Right atrium auricular region (tissue), 2 donors: ENCODE measurements around the gene PSMF1. TPM values are rescaled to one million over a fixed set of nuclear protein-coding genes. Genes with fewer than 3 reads are reported as not detected.

Source experiments
- DNase-seq: peaks from one replicate; pipeline ENCODE4 v3.0.0-alpha.2; 2019; ENCODE audit warnings: low spot score
- H3K27ac ChIP-seq, 2 donors: fragments of 200-600 bp; sonication (generic); 1 replicate in 1 of 2; 2 replicates in 1 of 2; pipeline ENCODE4 v1.5.1; 2016 to 2019
- H3K27me3 ChIP-seq, 2 donors: fragments of 200-600 bp; sonication (generic); one replicate each; pipeline versions ENCODE4 v1.5.1 to v1.6.0; 2017 to 2019
- H3K36me3 ChIP-seq: fragments of 200-600 bp; sonication (generic); one replicate; pipeline ENCODE4 v1.5.1; 2016
- H3K4me1 ChIP-seq, 2 donors: fragments of 200-600 bp; sonication (generic); one replicate each; pipeline versions ENCODE4 v1.5.1 to v1.6.0; 2017 to 2019
- H3K4me3 ChIP-seq, 2 donors: fragments of 200-600 bp; sonication (generic); 1 replicate in 1 of 2; 2 replicates in 1 of 2; pipeline ENCODE4 v1.5.1; 2017 to 2019; ENCODE audit warnings: mild to moderate bottlenecking in 1 of 2, moderate library complexity in 1 of 2
- H3K9me3 ChIP-seq, 2 donors: fragments of 200-600 bp; sonication (generic); one replicate each; pipeline ENCODE4 v1.5.1; 2019
- total RNA-seq, 2 donors: library from RNA; depleted of rRNA; stranded (reverse); fragments of >200 nt; gene quantifications; one replicate each; pipeline ENCODE4 v1.1.0, GENCODE V29; 2016
- TF ChIP-seq, protein P1 (sequence below), 2 donors: fragments of 200-600 bp; sonication (generic); IDR thresholded peaks; one replicate each; pipeline ENCODE4 v1.5.1; 2019; ENCODE audit warnings: antibody characterized with exemption in 2 of 2

Gene PSMF1
- total RNA-seq, 2 donors from 2014 or later = 88.6 to 116 TPM

DNA sequence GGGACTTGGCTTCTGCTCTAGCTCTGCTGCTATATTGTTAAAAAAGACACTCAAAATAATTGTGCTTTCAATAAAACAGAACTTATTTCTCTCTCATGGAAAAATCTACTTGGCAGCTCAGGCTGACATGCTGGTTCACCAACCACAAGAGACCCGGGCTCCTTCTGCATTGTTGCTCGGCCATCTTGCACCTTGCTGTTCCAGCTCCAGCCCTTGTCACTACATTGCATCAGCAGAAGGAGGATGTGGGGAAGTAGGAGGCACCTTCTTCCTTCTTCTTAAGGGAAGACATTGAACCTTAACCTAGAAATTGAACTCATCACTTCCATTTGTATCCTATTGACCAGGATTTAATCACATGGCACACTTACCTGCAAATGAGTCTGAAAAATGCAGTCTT, 78.2 kb downstream of the PSMF1 start:
- no peak overlapping the region for H3K4me3 ChIP-seq
- no peak overlapping the region for H3K27ac ChIP-seq
- H3K9me3 ChIP-seq = no peaks in the 10 kb centered on the region
- no peaks in the 10 kb centered on the region for H3K27me3 ChIP-seq
- no peaks in the 10 kb centered on the region for H3K36me3 ChIP-seq
- no peaks in the 10 kb centered on the region for H3K4me1 ChIP-seq
- DNase-seq = no peak
- TF ChIP-seq, protein P1, sequence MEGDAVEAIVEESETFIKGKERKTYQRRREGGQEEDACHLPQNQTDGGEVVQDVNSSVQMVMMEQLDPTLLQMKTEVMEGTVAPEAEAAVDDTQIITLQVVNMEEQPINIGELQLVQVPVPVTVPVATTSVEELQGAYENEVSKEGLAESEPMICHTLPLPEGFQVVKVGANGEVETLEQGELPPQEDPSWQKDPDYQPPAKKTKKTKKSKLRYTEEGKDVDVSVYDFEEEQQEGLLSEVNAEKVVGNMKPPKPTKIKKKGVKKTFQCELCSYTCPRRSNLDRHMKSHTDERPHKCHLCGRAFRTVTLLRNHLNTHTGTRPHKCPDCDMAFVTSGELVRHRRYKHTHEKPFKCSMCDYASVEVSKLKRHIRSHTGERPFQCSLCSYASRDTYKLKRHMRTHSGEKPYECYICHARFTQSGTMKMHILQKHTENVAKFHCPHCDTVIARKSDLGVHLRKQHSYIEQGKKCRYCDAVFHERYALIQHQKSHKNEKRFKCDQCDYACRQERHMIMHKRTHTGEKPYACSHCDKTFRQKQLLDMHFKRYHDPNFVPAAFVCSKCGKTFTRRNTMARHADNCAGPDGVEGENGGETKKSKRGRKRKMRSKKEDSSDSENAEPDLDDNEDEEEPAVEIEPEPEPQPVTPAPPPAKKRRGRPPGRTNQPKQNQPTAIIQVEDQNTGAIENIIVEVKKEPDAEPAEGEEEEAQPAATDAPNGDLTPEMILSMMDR (IDR thresholded peaks at IDR 0.05) = no peak

DNA sequence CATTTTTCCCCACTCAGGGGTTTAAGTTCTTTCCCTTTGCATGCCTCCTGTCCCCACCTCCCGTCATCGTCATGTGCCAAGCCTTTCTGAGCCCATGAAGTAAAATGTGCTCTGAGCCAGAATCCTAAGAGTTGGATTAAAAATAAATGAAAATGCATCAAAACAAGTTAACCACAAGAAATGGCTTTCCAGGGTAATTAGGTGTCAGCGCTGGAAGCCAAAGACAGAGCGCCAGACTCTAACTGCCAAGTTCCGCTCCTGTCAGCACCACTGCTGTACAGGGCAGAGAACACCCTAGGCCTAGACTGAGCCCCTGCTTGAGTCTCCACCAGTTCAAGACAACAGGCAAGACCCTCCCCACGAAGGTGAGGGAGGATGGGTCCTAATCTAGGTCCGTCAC, 79.4 kb downstream of the PSMF1 start:
- TF ChIP-seq, protein P1 (IDR thresholded peaks at IDR 0.05) = no peak
- no peaks in the 10 kb centered on the region for H3K4me1 ChIP-seq
- no peak overlapping the region for H3K27ac ChIP-seq
- no peaks in the 10 kb centered on the region for H3K36me3 ChIP-seq
- DNase-seq = no peak
- no peak overlapping the region for H3K4me3 ChIP-seq
- no peaks in the 10 kb centered on the region for H3K27me3 ChIP-seq
- H3K9me3 ChIP-seq = no peaks in the 10 kb centered on the region

DNA sequence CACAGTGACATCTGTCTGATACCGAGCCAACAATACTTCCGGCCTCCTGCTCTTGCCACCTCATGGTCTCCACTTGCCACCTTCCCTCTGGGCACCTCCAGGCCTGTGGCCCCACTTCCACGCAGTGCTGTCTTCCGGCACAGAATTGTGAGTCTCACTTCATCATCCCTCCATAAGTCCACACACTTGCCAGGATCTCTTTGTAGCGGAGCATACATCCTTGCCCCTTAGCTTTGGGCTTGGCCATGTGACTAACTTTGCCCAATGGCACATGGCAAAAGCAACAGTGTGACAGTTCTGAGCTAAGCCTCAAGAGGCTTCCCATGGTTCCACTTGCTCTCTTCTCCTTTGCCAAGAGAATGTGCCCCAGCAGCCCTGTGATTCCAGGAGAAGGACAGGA, 80.3 kb downstream of the PSMF1 start:
- no peaks in the 10 kb centered on the region for H3K27me3 ChIP-seq
- no peak overlapping the region for H3K27ac ChIP-seq
- H3K4me3 ChIP-seq = no peak overlapping the region
- TF ChIP-seq, protein P1 (IDR thresholded peaks at IDR 0.05) = no peak
- H3K9me3 ChIP-seq = no peaks in the 10 kb centered on the region
- no peaks in the 10 kb centered on the region for H3K36me3 ChIP-seq
- no peak for DNase-seq
- no peaks in the 10 kb centered on the region for H3K4me1 ChIP-seq

DNA sequence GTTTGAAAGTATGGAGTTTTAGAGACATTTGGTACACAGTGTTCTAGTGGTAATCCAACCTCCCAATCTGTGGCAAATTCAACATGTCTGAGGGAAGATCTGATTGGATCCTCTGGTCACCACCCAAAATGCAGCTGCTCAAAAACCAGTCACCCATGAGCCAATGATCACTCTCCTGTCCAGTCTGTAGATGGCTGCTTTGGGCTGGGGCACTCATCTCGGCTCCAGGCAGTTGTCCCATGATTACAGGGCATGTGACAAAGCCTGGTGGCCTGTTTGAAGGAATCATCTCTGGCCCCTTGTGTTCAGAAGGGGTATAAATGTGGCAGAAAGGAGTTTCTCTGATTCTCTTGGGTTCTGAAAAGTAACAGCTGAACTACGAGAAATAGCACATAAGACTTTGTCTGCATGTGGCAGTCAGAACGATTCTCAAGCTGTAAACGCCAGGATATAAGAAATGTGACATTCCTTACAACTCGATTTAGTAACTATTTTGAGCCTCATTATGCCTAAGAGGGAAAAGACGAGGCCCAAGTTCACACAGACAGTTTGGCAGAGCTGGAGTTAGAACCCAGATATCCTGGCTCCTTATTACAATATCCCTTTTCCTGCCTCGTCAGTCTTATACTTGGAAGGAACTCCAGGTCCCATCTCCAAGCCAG, 80.9 kb downstream of the PSMF1 start:
- Histone ChIP-seq H3K27ac (no peak overlapping the region), H3K36me3 (no peaks in the 10 kb centered on the region), H3K9me3 (no peaks in the 10 kb centered on the region), H3K4me1 (no peaks in the 10 kb centered on the region), H3K27me3 (no peaks in the 10 kb centered on the region), H3K4me3 (no peak overlapping the region)
- TF ChIP-seq, protein P1 (IDR thresholded peaks at IDR 0.05) = no peak
- no peak for DNase-seq

DNA sequence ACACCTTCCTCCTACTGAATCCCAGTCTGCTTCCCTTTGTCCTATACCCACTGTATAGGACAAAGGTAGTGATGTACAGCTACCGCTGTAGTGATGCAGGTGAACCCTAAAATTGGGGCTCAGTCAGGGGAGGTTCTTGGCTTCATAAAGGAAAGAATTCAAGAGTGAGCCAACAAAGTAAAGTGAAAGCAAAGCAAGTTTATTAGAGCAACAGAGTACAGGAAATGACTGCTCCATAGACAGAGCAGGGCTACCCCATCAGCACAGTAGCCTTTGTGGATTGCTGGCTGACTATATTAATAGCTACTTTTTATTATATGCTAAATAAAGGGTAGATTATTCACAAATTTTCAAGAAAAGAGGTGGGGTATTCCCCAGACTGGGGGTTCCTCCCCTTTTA, 81.6 kb downstream of the PSMF1 start:
- no peak for DNase-seq
- H3K27me3 ChIP-seq = no peaks in the 10 kb centered on the region
- TF ChIP-seq, protein P1 (IDR thresholded peaks at IDR 0.05) = no peak
- no peaks in the 10 kb centered on the region for H3K36me3 ChIP-seq
- H3K27ac ChIP-seq = no peak overlapping the region
- no peaks in the 10 kb centered on the region for H3K9me3 ChIP-seq
- no peak overlapping the region for H3K4me3 ChIP-seq
- H3K4me1 ChIP-seq = no peaks in the 10 kb centered on the region
